NCI-H1436 treated with DMSO at 0.1 percent for 48 hours (cell line): Measurements from ENCODE around the gene SIK1.
"Not testable (repeated sequence)": the region's sequence is repeated elsewhere in the genome, so short reads cannot be mapped to it uniquely, and the experiment has no call there.

ENCODE experiments used
- DNase-seq: peaks from one replicate; lab custom pipeline; 2025; lab: John Stamatoyannopoulos, UW

The SIK1 gene

DNA sequence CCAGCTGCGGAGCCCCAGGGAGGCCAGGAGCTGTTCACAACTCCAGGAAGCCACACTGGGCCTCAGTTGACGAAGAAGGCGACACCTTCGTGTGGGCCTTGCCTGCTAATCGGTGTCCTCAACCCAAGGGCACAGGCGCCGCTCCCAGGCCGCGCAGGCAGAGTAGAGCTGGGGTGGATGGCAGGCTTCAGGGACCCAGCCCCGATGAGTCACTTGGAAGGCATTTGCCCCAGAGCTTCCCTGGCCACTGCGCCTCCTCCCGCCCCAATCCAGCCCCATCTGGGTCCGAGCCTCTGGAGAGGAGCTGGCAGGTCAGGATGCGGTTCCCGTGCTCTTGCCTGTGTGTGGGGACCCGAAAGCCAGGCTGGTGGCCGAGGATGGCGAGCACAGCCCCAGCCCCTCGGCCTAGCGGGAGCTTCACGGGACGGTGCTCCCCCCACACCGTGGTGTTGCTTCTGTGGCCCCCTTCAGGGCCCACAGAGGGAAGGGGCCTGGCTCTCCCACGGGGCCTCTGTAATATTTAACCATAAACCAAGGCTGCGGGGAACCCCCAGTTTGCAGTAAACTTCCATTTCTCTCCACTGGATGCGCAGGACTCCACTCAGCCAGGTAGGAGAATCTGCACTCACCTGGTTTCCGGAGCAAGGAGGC lies 30.0 kb downstream of the SIK1 start:
- not testable (repeated sequence) for DNase-seq

DNA sequence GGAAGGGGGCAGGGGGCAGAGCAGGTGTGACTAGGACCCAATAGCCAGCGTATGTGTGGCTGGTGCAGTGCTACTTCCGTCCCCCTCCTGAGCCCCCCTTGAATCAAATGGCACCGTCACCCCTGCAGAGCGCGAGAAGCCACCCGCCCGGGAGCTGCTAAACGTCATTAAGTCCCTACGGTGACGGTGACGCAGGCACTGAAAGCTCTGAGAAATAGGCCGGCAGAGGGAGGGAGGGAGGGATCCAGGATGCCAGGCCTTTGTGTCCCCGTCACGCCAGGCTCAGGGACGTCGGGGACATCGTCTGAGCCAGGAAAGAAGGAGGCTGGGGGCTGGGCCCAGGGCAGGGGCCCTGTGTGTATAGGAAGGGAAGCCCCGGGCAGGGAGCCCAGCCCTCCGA lies 43.6 kb downstream of the SIK1 start:
- not testable (repeated sequence) for DNase-seq

DNA sequence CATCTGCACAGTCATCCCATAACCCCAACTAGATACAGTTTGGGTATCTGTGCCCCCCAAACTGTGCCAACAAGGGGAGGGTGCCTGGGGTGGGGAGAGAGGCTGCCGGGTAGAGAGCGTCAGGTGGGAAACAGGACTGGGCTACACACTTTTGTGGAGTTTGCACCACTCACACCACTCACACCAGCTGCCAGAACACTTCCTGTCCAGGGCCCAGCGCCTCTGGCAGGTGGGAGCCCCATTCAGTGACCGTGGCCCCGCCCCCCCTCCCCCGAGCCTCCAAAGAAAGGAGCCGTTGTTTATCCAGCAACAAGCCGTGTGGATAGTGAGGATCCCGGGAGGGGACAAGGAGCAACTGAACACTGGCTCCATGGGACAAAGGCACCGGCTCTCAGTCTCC lies 44.0 kb downstream of the SIK1 start:
- not testable (repeated sequence) for DNase-seq

DNA sequence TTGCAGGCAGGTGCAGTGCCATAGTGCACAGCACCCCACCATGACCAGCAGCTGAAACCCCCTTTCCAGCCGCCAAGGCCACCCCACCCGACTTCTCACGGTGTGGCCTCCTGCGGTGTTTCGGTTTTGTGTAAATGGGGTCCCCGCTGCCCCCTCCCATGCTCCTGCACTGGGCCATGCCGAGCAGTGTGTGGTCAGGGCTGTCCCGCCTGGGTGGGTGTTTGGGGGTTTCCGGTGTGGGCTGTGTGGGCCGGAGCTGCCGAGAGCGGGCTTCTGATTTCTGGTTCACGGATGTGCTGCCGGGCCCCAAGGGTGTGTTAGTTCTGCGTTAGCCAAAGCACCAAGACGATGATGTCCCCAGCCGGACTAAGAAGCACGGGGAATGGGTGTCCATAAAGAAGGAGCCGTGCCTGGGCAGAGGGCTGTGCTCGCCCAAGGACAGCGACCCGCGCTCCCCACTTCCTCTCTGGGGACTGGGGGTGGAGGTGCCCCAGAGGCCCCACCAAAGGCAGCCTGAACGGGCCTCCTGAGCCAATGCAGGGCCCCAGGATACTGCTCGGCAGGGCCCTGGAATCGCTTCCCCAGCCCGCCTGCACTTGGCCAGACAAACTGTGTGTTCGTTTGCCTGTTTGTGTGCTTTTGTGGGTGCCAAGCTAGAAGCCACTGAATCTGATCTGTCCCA lies 45.9 kb downstream of the SIK1 start:
- DNase-seq = not testable (repeated sequence)

DNA sequence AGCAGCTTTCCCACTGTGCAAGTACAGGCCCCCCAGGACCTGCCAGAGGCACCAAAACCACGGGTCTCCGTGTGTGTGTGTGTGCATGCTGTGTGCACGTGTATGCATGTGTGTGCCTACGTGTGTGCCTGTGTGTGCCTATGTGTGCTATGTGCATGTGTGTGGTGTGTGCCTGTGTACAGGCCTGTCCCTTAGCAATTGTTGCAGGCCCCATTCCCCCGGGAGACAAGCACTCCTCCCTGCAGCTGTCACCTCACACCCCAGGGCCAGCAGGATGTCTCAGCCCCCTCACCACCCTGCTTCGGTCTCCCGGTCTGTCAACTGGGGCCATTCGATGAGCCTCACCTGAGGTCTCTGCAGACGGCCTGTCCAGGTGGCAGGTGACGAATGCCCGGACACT lies 46.6 kb downstream of the SIK1 start:
- DNase-seq = not testable (repeated sequence)

DNA sequence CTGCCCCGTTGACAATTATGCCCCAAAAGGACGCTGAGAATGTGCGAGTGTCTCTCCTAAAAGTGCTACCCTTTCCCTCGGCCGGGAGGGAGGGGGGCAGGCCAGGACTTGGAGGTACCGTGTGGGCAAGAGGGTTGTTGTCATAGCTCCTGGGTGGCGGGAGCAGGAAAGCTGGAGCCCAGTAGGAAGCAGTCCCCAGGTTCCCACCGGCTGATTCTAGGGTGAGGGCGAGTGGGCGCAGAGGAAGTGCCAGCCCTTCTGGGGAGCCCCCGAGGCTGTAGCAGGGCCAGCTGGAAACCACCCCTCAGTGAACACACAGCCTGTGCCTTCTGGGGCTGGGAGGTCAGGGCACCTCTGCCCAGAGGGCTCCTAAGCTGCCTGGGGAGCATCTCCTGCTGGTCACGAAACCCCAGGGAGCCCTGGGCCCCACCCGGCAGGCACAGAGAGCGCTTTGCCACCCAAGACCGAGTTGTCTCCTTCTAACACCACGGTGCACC lies 47.3 kb downstream of the SIK1 start:
- DNase-seq = not testable (repeated sequence)

DNA sequence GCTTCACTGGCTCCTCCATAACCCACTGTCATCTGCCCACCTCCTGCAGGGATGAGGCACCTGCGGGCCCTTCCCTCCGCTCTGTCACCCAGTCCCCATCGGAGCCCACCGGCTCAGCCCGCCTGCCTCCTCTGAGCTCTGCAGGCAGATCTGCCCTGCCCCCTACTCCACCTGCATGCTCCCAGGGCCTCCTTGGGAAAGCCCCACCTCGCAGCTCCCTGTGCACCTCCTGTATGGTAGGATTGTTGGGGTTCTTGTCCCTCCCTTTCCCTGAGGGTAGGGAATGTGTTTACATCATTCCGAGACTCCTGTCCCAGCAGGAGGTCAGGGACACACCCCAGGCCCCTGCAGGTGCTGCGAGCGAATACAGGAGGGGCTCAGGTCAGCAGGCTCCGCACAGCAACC lies 50.5 kb downstream of the SIK1 start:
- no peak for DNase-seq

DNA sequence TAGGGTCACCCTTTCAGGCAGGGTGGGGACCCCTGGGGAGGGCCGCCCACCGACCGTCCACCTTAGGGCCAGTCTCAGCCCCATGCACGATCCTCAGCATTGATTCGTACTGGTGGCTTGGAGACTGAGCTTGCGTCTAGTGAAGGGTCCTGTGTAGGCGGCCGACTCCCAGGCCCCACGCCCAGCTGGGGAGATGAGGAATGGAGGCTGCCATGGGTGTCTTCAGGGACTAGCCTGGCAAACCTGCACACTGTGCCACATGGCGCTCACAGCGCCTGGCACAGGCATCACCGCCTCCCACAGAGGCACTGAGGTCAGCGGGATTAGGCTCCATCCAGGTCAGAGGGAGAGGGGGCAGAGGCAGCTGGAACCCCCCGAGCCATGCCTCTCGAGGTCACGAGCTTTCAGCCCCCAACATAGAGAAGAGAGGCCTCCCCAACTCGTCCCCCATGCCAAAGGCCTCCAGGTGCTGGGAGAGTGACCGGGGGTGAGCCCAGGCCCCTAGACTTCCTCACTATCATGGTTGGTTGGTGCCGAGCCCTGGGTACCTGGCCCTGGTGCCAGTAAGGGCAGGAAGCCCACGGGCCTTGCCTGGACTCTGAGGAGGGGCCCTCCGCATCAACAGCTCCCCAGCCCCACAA lies 51.0 kb downstream of the SIK1 start:
- DNase-seq = no peak

DNA sequence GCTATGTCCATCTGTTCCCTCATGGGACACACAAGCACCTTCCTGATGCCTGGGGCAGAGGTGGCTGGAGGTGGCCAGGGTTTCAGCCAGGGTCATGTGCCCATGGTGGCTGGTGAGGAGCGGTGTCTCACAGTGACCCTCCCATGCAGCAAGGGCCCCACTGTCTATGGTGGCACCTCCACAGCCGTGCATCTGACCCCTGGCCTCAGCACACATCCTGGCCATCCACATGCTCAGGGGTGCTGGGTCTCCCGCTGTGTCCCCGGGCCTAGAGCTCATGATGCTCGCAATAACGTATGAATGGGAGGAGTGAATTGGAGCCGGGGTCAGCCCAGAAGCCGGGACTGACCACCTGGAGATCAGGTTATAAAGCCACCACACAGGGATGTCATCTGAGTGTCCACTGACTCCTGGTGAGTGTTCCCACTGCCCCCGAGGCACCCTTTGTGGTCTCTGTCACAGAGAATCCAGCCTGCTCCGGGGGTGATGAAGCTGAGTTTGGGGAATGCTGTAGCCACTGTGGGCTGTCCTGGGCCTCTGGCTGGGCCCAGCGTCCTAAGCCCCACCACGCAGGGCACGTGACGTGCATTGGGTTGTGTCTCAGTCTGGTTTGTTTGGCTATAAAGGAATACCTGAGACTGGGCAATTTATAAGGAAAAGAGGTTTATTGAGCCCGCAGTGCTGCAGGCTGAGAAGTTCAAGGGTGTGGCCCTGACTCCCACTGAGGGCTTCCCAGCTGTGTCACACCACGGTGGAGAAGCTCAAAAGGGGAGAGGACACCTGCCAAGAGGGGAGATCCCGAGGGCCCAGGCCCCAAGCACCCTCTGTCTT lies 51.7 kb downstream of the SIK1 start:
- DNase-seq = no peak

DNA sequence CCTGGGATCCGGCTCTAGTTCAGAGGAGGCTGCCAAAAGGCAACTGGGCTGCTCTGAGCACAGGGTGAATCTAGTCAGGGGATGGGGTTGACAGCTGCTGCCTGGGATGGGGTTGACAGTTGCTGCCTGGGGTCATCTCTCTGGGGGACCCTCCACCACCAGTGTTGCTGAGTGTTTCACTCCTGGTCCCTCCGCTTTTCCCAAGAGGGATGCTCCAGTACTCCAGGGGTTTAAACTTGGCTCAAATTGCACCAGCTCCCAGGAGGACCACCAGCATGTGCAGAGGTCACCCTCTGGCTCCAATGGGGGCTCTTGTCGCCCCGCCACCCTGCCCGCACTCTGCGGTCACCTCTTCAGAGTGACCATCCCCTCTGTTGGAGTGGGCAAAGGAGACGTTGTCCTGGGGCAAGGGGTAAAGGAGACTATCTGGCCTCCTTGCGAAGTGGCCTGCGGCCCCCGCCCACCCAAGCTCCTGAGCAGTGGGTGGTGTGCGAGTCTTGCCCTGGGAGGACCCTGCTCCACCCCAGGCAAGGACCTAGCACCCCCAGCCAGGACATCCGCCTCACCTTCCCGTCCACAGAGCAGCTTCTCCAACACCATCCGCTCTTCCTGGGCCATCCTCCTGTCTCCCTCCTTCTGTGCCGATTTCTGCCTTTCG lies 52.6 kb downstream of the SIK1 start:
- DNase-seq = no peak

DNA sequence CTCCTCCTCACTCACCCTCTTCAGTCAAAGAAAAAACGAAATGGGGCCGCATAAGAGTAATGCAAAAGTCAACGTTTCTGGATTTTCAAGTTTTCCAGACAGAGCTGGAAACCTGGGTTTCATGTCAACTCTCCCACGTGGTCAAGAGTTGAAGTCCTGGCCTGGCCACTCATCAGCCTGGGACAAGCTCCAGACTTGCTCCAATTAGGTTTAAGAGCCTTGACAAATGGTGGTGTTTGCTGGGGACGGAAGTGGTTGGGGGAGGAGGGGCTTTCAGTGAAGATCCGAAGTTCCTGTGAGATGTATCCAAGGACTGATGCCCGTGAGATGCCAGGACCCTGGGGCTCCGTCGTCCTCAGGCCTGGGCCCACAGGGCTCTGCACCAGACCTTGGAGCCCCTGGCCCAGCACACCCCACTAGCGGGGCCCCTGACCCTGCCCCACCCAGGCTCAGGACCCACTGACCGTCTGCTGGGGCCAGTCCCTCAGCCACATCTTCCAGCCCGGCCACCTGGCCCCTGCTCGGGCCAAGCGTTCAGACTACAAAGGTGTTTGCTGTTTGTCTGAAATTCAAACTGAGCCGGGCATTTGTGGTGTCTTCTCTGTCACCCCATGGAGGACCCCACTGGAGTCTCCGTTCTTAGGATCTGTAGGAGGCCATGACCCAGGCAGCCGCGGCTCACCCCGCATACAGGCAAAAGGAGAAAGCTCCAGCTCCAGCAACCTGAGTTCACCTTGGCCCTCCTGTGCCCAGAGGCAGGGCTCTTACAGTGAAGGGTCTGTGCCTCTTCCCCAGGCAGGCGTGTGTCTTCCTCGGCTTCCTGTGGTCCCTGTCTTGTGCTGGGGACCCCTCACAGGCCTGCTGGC lies 53.3 kb downstream of the SIK1 start:
- DNase-seq = no peak

DNA sequence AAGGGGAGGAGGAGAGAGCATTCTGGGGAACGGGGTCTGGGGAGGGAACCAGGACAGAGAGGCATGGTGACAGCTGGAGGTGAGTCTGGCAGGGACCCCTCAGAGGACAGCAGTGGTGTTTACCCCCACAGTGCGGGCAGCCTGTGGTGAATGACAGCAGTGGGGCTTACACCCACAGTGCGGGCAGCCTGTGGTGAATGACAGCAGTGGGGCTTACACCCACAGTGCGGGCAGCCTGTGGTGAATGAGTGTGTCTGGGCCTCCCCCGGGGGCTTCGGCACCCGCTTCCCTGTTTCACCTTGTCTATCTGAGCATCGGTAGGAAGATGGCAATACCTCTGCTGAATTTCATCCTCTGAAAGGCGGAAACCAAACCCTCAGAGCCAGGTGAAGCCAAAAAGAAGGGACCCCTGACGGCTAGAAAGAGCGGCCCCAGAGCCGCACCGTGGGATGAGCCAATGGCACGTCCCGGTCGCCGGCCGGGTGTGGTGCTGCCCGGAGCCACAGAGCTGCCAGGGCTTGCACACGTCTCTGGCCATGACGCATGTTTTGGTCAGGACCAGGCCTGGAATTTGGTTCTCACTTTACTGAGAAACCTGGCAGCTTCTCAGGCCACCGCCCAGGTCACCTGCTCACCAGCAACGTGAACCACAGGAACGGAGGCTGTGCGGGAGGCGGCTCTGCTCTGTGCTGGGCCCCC lies 54.1 kb downstream of the SIK1 start:
- no peak for DNase-seq

DNA sequence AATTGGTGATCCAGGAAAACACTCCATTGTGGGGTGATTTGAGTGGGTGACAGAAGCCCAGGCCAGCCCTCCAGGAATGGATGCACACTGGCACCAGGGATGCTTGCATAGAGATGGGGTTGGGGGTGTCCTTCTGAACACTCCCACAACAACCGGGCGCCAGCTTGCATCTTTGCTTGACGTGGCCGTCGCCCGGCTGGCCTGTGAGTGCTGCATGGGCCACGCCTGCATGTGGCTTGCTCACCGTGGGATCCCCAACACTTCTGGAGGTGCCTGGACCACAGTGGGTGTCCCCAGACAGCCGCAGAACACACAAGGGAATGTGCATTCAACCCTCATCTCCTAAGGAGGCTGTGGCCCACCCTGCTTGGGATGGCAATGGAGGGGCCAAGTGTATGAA lies 55.1 kb downstream of the SIK1 start:
- DNase-seq = no peak

DNA sequence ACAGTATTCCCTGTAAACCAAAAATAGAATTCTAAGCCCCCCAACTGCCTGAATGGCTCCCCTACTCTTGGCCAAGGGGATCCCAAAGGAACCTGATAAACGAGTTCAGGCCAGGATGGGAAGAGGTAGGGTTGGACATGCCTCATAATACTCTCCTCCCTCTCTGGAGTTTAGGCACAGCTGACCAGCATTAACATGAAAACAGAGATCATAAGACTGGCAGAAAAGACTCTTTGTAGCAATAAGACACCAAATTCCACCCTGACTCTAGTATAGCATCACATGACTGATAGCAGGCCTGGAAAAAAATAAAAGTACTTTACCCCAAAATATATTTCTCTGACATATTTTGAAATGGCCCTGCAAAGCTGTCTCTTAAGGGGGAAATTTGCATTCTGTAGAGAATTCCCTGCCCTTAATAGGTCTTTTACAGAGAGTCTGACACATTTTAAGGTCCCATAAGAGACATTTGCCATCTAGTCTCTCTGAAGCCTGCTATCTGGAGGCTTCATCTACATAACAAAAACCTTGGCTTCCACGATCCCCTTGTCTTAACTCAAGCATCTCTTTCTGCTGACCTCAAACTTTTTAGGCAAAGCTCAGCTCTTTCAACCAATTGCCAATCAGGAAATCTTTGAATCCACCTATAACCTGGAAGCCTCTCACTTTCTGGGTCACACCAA lies 55.9 kb downstream of the SIK1 start:
- DNase-seq = no peak

DNA sequence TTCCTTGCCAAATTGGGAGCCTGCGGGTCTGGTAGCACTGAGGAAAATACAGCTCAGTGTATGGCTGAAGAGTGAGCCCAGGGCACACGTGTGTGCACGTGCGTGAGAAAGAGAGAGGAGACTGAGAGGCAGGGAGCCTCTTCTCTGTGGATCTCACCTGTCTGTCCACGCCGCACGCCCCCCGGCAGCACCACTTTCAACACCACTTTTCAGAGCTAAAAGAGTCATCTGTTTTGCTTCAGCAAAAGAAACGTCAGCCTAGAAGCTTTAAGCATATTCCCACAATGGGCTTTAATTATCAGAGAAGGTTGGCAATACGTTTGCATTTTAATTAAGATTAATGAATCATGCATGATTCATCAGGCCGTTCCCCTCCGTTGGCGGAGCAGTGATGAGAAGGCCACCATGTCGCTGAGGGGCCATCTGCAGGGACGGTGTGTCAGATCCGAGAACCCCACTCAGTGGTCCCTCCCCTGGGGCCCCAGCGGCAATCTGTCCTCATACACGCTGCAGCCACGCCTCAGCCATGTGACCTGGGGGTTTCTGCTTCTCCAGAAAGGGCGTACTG lies 56.8 kb downstream of the SIK1 start:
- no peak for DNase-seq

DNA sequence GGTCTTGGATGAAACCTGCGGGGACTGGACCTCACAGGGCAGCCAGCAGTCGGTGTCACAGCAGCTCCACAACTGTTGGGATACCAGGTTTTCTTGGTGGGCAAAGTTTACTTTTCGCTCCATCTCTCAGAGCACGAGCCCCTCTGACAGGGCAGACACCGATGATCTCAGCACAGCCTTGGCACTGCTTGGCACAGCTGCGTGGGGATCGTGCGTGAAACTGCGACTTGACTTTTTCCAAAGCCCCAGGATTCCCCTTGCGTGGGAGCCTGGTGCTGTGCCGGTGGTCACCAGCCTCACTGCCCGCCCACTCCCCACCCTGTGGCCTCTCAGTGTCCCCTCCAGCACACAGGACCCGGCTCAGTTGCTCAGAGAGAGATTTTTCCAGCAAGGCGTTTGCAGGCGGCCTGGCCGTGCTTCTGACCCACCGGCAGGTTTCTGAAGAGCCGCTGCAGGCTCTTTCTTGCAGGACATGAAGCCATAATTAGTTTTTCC lies 57.3 kb downstream of the SIK1 start:
- DNase-seq = no peak

DNA sequence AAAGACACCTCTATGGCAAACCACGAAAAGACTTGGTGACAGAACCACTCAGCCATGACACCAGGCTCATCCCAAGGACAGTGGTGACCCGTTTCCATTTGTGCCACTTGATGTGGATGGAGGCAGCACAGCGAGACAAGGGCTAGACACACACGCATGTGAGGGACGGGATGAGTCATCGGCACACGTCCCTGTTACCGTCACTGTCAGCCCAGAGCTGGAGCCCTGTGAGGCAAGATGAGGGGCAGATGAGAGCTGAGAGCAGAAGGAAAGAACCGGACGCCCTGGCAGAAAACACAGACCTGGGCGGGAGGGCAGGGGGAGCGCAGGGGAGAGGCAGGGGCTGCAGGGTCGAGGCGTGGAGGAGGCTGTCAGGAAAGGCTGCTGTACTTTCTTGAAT lies 57.8 kb downstream of the SIK1 start:
- no peak for DNase-seq

DNA sequence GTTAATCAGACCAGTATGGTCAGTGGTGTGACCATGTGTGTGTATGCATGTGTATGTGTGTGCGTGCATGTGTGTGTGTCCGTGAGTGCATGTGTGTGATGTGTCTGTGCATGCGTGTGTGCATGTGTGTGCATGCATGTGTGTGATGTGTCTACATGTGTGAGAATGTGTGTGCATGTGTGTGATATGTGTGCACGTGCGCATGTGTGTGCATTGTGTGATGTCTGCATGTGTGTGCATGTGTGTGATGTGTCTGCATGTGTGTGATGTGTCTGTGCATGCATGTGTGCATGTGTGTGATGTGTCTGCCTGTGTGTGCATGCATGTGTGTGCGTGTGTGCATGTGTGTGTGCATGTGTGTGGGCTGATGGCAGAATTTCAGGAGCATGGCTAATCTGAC lies 58.2 kb downstream of the SIK1 start:
- DNase-seq = no peak

DNA sequence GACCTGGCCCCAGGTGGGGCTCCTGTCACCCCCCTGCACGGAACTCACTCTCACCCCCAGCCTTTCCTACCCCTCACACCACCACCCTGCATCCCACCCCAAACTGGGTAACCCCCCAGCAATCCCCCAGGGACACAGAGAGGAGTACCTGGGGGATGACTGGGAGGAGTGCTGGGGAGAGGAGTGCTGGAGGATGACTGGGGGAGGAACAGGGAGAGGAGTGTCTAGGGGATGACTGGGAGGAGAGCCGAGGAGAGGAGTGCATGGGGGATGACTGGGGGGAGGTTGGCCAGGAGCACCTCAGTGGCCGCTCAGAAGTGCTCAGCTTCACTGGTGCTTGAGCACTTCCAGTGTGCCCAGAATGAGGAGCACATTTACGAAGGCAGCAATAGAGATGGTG lies 59.1 kb downstream of the SIK1 start:
- DNase-seq = no peak
